GM21381 (cell line): ENCODE results near the gene RBKS.

Experiments
- ATAC-seq: cut with Tn5 transposase; IDR thresholded peaks from one replicate; pipeline ENCODE4 v1.9.1; 2021; ENCODE audit warnings: mild to moderate bottlenecking, moderate library complexity; ENCODE audit not compliant: unreplicated experiment

Gene RBKS

GRCh38 chr2:27890146-27890923 is at the start of gene RBKS, which contains the start of gene BABAM2:
TSS of gene RBKS (minus strand) at chr2:27890387. CDS start at chr2:27890345, 42 bp downstream.
TSS of gene BABAM2 (plus strand) at chr2:27890729. CDS start at chr2:27894557, 3,828 bp downstream.
- ATAC-seq, result peak; percentile 78

DNA sequence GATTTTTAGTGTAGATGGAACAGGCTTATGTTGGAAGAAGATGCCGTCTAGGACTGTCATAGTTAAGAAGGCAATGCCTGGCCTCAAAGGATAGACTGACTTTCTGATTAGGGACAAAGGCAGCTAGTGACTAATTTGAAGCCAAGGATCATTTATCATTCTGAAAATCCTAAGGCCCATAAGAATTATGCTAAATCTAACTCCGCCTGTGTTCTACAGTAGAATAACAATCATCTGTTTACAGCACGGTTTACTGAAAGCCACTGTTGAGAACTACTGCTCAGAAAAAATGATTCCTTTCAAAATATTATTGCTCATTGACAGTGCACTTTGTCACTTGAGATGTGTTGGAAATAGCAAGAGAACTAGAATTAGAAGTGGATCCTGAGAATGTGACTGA is 44.8 kb upstream of the RBKS start:
- ATAC-seq, result no peak

- no peak for ATAC-seq
These were observed 42.2 kb upstream of the RBKS start for GRCh38 chr2:27932396-27932795.

GRCh38 chr2:27931361-27931950 is 41.3 kb upstream of the RBKS start:
- no peak for ATAC-seq

DNA sequence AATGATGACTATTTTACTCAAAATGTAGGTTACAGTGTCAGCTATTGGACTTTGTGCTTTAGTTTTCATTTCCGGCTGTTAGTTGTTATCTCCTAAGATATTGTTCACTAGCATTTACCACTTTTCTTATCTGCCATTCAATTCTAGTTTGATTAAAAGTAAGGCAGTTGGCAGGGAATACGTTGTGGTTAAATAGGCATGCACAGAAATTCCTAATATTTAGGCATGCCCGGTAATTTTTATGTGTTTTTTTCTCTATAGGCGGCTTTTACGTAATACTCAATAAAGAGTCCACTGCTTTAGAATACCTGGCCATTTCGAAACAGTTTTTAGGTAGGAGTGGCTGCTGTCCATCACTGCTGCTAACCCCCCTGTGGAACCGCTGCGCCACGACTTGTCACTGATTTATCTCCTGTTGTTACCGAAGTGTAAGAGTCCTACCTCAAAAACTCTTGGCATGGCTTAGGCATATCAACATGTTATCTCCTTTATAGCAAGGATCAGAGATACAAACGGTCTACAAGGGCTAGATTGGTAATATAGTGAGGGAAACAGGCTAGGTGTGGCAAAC is 39.8 kb upstream of the RBKS start:
- no peak for ATAC-seq

DNA sequence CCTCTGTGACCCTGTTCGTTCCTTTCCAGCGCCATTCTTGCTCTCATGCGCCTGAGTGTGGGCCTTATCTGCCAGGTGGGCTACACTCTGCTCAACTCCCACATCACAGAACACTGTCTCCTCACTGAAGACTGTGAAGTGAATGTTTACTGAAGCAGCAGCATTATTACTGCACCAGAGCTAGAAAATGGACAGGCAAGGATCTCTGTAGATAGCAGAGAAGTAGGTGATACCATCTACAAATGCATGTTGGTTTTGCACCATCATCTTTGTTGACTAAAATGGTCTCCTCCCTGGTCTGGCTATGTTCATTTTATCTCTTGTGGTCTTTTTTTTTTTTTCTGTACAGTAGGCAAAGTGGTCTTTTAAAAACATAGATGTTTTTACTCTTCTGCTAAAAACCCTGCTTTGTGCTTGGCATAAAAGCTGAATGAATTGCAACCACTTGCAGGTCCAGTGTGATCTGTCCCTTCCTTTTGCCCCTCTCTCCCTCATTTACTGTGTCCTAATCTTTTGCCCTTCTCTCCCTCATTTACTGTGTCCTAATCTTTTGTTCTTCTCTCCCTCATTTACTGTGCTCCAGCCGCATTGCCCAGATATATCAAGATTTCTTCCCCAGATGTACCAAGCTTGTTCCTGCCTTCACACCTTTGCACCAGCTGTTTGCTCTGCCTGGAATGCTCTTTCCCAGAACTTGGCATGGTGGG is 35.7 kb upstream of the RBKS start:
- ATAC-seq, result no peak

GRCh38 chr2:27922842-27923241 is 32.7 kb upstream of the RBKS start:
- no peak for ATAC-seq

GRCh38 chr2:27921880-27922547 is 31.8 kb upstream of the RBKS start:
- ATAC-seq, result no peak

- no peak for ATAC-seq
These were observed 31.2 kb upstream of the RBKS start for GRCh38 chr2:27921424-27921823.

- no peak for ATAC-seq
These were observed 30.1 kb upstream of the RBKS start for GRCh38 chr2:27920148-27920885.

GRCh38 chr2:27916293-27916995 is 26.3 kb upstream of the RBKS start:
- ATAC-seq, result no peak

- no peak for ATAC-seq
These were observed 25.7 kb upstream of the RBKS start for GRCh38 chr2:27915874-27916273.

DNA sequence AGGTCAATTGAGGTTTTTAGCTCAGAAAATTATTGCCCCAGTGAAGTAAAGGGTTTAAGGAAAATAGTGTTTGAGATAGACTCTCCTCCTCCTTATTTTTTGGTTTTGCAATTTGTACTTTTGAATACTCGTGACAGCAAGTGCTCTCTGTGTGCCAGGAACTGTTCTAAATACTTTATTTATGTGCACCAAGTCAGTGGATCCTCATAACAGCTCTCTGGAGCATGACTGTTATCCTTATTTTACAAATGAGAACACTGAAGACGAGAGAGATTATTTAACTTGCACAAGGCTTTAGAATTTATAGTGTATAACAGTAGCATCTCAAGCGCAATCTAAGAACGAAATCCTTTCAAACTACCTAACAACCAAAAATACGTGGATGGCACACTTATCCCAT is 25.0 kb upstream of the RBKS start:
- ATAC-seq, result no peak

- ATAC-seq, result no peak
These were observed 24.6 kb upstream of the RBKS start for GRCh38 chr2:27914805-27915175.

GRCh38 chr2:27914041-27914804 is 24.0 kb upstream of the RBKS start:
- no peak for ATAC-seq

GRCh38 chr2:27912512-27912911 is 22.3 kb upstream of the RBKS start:
- no peak for ATAC-seq

GRCh38 chr2:27911458-27912210 is 21.4 kb upstream of the RBKS start:
- ATAC-seq, result no peak

- no peak for ATAC-seq
These were observed 19.7 kb upstream of the RBKS start for GRCh38 chr2:27909901-27910300.
